RWPE1 (cell line): ENCODE measurements around the gene HECTD2.
"Not testable (repeated sequence)": the region's sequence is repeated elsewhere in the genome, so short reads cannot be mapped to it uniquely, and the experiment has no call there.

Experiments used
- CTCF ChIA-PET: fragments of 350-600 bp; sonication (Branson Sonifier 250); formaldehyde crosslinking; extraction: SDS; loops from one replicate; lab custom pipeline; 2021; lab: Yijun Ruan, JAX
- POLR2A ChIA-PET: fragments of 400-600 bp; formaldehyde crosslinking; extraction: SDS; loops from one replicate; lab custom pipeline; 2020; ENCODE audit warnings: antibody characterized with exemption; ENCODE audit not compliant: low non-redundant PET; lab: Yijun Ruan, JAX
- DNase-seq: peaks from one replicate; pipeline ENCODE4 v3.0.0; 2012; ENCODE audit warnings: low spot score
- H3K27ac ChIP-seq: fragments of 450-650 bp; 2 replicates; pipeline ENCODE4 v1.5.1; 2017
- TF ChIP-seq, protein P1 (sequence below): fragments of 450-650 bp; conservative IDR thresholded peaks from 2 replicates; pipeline ENCODE4 v1.5.1; 2017; ENCODE audit warnings: low read depth, mild to moderate bottlenecking

The HECTD2 gene

DNA sequence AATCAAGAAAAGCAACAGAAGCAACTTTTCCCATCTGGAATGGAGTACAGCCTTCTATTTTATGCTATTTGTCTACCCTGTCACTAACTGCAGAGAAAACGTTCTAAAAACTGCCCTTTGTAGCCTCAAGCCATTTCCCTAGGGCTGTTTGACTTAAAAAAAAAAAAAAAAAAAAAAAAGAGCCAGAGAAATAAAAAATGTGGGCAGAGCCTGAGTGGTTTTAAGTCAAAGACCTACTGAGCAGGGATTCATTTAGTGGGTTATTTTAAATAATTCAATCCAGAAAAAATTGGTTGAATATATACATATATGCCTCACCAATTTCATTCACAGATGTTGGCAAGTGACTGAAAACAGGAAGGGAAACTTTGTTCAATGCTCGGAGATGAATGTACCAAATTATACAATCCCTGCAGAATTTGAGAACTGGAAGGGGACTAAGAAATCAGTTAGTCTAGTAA, 147.5 kb downstream of the HECTD2 start:
- H3K27ac ChIP-seq: no peak overlapping the region
- CTCF ChIA-PET: no interaction called here
- TF ChIP-seq, protein P1, sequence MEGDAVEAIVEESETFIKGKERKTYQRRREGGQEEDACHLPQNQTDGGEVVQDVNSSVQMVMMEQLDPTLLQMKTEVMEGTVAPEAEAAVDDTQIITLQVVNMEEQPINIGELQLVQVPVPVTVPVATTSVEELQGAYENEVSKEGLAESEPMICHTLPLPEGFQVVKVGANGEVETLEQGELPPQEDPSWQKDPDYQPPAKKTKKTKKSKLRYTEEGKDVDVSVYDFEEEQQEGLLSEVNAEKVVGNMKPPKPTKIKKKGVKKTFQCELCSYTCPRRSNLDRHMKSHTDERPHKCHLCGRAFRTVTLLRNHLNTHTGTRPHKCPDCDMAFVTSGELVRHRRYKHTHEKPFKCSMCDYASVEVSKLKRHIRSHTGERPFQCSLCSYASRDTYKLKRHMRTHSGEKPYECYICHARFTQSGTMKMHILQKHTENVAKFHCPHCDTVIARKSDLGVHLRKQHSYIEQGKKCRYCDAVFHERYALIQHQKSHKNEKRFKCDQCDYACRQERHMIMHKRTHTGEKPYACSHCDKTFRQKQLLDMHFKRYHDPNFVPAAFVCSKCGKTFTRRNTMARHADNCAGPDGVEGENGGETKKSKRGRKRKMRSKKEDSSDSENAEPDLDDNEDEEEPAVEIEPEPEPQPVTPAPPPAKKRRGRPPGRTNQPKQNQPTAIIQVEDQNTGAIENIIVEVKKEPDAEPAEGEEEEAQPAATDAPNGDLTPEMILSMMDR: no peak
- POLR2A ChIA-PET: no interaction called here
- no peak for DNase-seq

DNA sequence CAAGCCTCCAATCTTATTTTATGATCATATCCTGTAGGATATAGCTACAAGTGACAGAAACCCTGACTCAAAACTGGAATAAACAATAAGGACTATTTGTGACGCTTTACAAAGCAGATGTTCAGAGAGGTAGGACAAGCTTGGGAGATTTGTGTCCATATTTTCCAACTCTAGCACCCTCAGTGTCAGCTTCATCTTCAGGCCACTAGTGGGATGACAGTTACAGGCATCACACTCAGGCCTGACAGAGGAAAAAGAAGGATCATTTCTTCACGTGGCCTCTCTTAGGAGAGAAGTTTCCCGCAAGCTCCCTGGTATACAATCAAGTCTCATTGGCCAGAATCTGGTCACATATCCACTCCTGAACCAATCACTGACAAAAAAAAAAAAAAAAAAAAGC, 148.3 kb downstream of the HECTD2 start:
- TF ChIP-seq, protein P1: no peak
- ChIA-PET CTCF (interaction anchor here (0.7 kb wide), 1 partner anchor 30 kb away, joined by 3 read pairs; no protein-coding TSS in a partner anchor), POLR2A (interaction anchor here (0.7 kb wide), 1 partner anchor 173 kb away, joined by 4 read pairs; no protein-coding TSS in a partner anchor)
- no peak overlapping the region for H3K27ac ChIP-seq
- DNase-seq: no peak

DNA sequence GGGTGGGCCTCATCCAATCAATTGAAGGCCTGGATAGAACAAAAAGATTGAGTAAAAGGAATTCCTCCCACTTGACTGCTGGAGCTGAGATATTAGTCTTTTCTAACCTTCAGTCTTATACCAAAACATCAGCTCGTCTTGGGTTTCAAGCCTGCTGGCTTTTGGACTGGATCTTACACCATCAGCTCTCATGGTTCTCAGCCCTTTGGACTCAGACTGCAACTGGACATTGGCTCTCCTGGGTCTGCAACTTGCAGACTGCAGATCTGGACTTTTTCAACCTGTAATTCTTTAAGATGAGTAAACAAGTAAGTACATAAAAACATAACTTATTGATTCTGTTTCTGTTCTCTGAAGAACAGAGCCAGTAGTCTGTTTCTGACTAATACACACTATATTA, 149.0 kb downstream of the HECTD2 start:
- ChIA-PET CTCF (interaction anchor here (0.7 kb wide), 1 partner anchor 30 kb away, joined by 3 read pairs; no protein-coding TSS in a partner anchor), POLR2A (no interaction called here)
- no peak for DNase-seq
- TF ChIP-seq, protein P1: no peak
- H3K27ac ChIP-seq: no peak overlapping the region

DNA sequence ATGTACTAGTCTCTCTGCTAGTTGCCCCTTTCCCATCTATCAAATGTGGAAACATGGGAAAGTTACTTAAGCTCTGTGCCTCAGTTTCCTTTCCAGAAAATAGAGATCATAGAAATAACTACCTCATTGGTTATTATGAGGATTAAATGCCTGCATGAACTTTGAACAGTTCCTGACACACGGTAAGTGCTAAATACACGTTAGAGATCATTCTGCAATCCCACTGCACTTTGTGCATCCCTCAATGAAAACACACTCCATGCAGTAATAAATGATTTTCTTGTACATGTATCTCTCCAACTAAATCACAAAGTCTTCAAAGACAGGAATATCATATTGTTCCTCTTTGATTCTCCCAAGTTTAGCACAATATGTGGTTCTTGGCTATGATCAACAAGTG, 149.6 kb downstream of the HECTD2 start:
- POLR2A ChIA-PET: no interaction called here
- TF ChIP-seq, protein P1: no peak
- DNase-seq: no peak
- CTCF ChIA-PET: no interaction called here
- H3K27ac ChIP-seq: no peak overlapping the region

DNA sequence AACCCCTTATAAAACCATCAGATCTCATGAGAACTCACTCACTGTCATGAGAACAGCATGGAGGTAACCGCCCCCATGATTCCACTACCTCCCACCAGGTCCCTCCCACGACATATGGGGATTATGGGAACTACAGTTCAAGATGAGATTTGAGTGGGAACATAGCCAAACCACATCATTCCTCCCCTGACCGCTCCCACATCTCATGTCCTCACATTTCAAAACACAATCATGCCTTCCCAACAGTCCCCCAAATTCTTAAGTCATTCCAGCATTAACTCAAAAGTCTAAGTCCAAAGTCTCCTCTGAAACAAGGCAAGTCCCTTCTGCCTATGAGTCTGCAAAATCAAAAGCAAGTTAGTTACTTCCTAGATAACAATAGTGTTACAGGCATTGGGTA, 150.7 kb downstream of the HECTD2 start:
- POLR2A ChIA-PET, H3K27ac ChIP-seq, CTCF ChIA-PET, DNase-seq: not testable (repeated sequence)

DNA sequence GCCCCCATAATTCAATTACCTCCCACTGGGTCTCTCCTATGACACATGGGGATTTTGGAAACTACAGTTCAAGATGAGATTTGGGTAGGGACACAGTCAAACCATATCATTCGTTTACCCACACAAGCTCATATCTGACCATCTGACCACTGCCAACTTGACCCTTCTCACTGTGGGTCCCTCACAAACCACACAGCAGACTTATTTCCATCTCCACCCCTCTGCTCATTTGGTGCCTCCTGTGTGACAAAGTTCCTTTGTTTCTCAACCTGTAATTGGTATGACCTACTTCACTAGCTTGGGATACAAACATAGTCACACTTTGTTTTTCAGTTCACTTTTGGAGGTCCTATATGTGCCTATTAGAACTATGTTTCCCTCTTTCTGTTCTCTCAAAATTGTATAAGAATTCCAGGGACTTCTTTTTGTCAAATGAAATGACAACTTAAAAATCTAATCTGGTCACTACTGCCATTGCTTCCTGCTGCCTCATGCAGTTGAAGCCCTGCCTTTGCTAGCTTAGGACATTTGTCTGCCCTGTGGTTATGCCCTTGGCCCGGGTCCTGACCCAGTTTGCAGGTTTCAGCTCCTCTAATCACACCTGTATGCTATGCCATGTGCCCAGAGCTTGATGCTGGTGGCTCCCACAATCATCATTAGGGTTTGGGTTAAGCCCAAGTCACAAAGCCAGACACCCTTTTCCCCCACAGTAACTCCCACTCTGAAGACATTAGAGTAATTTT, 152.9 kb downstream of the HECTD2 start:
- DNase-seq: no peak
- ChIA-PET POLR2A (no interaction called here), CTCF (no interaction called here)
- TF ChIP-seq, protein P1: no peak
- H3K27ac ChIP-seq: no peak overlapping the region

DNA sequence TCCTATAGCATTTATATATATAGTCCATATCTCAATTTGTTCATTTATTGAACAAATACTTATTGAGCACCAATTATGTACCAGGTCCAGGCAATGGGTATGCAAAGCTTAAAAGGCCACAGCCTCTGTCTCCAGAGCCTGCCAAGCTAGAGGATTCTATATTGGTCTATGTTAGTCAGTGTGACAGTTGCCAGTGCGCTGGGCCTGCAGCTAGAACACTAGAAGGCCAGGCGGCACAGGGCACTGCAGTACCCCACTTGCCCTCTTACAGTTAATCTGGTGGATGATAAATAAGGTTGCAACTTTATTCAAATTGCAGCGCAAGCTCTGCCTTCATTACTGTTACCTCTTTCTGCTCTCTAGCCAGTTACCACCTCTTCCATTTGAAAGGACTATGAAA, 153.9 kb downstream of the HECTD2 start:
- CTCF ChIA-PET: interaction anchor here (0.6 kb wide), 1 partner anchor 44 kb away, joined by 6 read pairs; no protein-coding TSS in a partner anchor
- TF ChIP-seq, protein P1: no peak
- POLR2A ChIA-PET: interaction anchor here (0.5 kb wide), 1 partner anchor 143 kb away, joined by 3 read pairs; no protein-coding TSS in a partner anchor

More for the DNA sequence above, 153.9 kb downstream of the HECTD2 start:
- no peak for DNase-seq
- H3K27ac ChIP-seq: no peak overlapping the region
